ENCODE measurements around the gene ABCA5.
A peak's percentile ranks its signal among the peaks of the same experiment; 100 is the strongest.

ABCA5 gene

GRCh38 chr17:69363488-69364210, 36.7 kb upstream of the ABCA5 start:
- H3K27me3 ChIP-seq (ENCODE audit: control insufficient read depth, insufficient read depth, low read length): no peaks in the 10 kb centered on the region
- no peak overlapping the region for H3K4me3 ChIP-seq (ENCODE audit: low read depth, low read length)
- no peak overlapping the region for H3K4me2 ChIP-seq (ENCODE audit: low read length)
- TF ChIP-seq CTCF (IDR thresholded peaks at IDR 0.05): no peak
- H3K27ac ChIP-seq: no peak overlapping the region
- no peaks in the 10 kb centered on the region for H3K36me3 ChIP-seq (ENCODE audit: control insufficient read depth, insufficient read depth, low read length)
- no peaks in the 10 kb centered on the region for H3K79me2 ChIP-seq
- H3K4me1 ChIP-seq: no peaks in the 10 kb centered on the region
- H3K9ac ChIP-seq: no peak overlapping the region
- no peaks in the 10 kb centered on the region for H3K9me3 ChIP-seq (ENCODE audit: control insufficient read depth, low read length)
- no peak overlapping the region for H2AFZ ChIP-seq

GRCh38 chr17:69361156-69361555, 34.2 kb upstream of the ABCA5 start:
- Histone ChIP-seq H3K79me2 (no peaks in the 10 kb centered on the region), H3K4me2 (ENCODE audit: low read length) (no peak overlapping the region), H3K9me3 (ENCODE audit: control insufficient read depth, low read length) (no peaks in the 10 kb centered on the region), H3K36me3 (ENCODE audit: control insufficient read depth, insufficient read depth, low read length) (no peaks in the 10 kb centered on the region), H3K27me3 (ENCODE audit: control insufficient read depth, insufficient read depth, low read length) (no peaks in the 10 kb centered on the region), H2AFZ (no peak overlapping the region), H3K4me3 (ENCODE audit: low read depth, low read length) (no peak overlapping the region), H3K9ac (no peak overlapping the region), H3K27ac (no peak overlapping the region), H3K4me1 (peaks cover 9% of the 10 kb centered on the region)
- no peak for TF ChIP-seq CTCF (IDR thresholded peaks at IDR 0.05)

GRCh38 chr17:69358688-69359596, 32.0 kb upstream of the ABCA5 start:
- Histone ChIP-seq H3K4me3 (ENCODE audit: low read depth, low read length) (no peak overlapping the region), H3K27ac (no peak overlapping the region), H3K27me3 (ENCODE audit: control insufficient read depth, insufficient read depth, low read length) (no peaks in the 10 kb centered on the region), H3K4me2 (ENCODE audit: low read length) (no peak overlapping the region), H3K9me3 (ENCODE audit: control insufficient read depth, low read length) (no peaks in the 10 kb centered on the region), H3K79me2 (no peaks in the 10 kb centered on the region), H3K9ac (no peak overlapping the region), H2AFZ (no peak overlapping the region), H3K4me1 (peaks cover 9% of the 10 kb centered on the region), H3K36me3 (ENCODE audit: control insufficient read depth, insufficient read depth, low read length) (no peaks in the 10 kb centered on the region)
- no peak for TF ChIP-seq CTCF (IDR thresholded peaks at IDR 0.05)

GRCh38 chr17:69357701-69358100, 30.8 kb upstream of the ABCA5 start:
- H3K4me1 ChIP-seq: peaks cover 11% of the 10 kb centered on the region
- peak overlapping the region; percentile 71 for H2AFZ ChIP-seq
- H3K9me3 ChIP-seq (ENCODE audit: control insufficient read depth, low read length): no peaks in the 10 kb centered on the region
- H3K4me2 ChIP-seq (ENCODE audit: low read length): no peak overlapping the region
- no peaks in the 10 kb centered on the region for H3K79me2 ChIP-seq
- H3K27me3 ChIP-seq (ENCODE audit: control insufficient read depth, insufficient read depth, low read length): no peaks in the 10 kb centered on the region
- no peaks in the 10 kb centered on the region for H3K36me3 ChIP-seq (ENCODE audit: control insufficient read depth, insufficient read depth, low read length)
- H3K4me3 ChIP-seq (ENCODE audit: low read depth, low read length): no peak overlapping the region
- no peak overlapping the region for H3K27ac ChIP-seq
- peak; percentile 59 for TF ChIP-seq CTCF (IDR thresholded peaks at IDR 0.05)
- no peak overlapping the region for H3K9ac ChIP-seq
